ENCODE data around the gene VPS37C. TPM values are rescaled to one million over a fixed set of nuclear protein-coding genes. Genes with fewer than 3 reads are reported as not detected.

Gene VPS37C
- total RNA-seq, 1 experiment from 2014 or later, result 29.0 TPM

DNA sequence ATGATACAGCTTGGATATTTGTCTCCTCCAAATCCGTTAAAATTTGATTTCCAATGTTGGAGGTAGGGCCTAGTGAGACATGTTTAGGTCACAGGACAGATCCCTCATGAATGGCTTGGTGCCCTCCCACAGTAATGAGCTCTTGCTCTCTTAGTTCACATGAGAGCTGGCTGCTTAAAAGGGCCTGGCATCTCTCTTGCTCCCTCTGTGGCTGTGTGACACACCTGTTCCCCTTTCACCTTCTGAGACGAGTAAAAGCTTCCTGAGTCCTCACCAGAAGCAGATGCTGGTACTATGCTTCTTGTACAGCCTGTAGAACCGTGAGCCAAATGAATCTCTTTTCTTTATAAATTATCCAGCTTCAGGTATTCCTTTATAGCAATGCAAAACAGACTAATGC is 3.5 kb downstream of the VPS37C start:
- Histone ChIP-seq H3K4me2 (peak overlapping the region; percentile 81), H3F3A (ENCODE audit: insufficient read depth, low read depth) (peaks cover 63% of the 10 kb centered on the region), H2AFZ (no peak overlapping the region), H3K4me3 (peak overlapping the region; percentile 43; the same call in 1 of the 2 replicates), H3K9me3 (ENCODE audit: insufficient read depth, low read depth) (peaks cover 25% of the 10 kb centered on the region), H3K9me2 (ENCODE audit: insufficient read depth) (no peaks in the 10 kb centered on the region), H3K27ac (peak overlapping the region; percentile 85), H3K36me3 (ENCODE audit: low read depth) (peaks cover 35% of the 10 kb centered on the region), H4K20me1 (ENCODE audit: insufficient read depth) (no peaks in the 10 kb centered on the region), H3K27me3 (ENCODE audit: insufficient read depth, low read depth) (no peaks in the 10 kb centered on the region), H3K4me1 (replicated peaks; ENCODE audit: insufficient read depth) (peaks cover 79% of the 10 kb centered on the region), H3K79me2 (ENCODE audit: low read depth) (peaks cover 63% of the 10 kb centered on the region)
- ChIA-PET CTCF (interaction anchor here (0.6 to 0.7 kb wide), 2 partner anchors 189 to 283 kb away, joined by 3 read pairs; no protein-coding TSS in a partner anchor), POLR2A (ENCODE audit: unreplicated experiment) (interaction anchor here (0.6 kb wide), 2 partner anchors 11 to 204 kb away, joined by 3 to 6 read pairs; partner anchors contain the start of genes CYB561A3 and TMEM138)
- intact Hi-C loops (cut with micrococcal nuclease; ENCODE audit: unreplicated experiment), result loop anchor here (1.0 kb wide), 1 partner anchor 7 kb away; no protein-coding TSS in a partner anchor
- DNase-seq, result peak in 1 of 2 experiments; percentile 64
- TF ChIP-seq, protein P1, sequence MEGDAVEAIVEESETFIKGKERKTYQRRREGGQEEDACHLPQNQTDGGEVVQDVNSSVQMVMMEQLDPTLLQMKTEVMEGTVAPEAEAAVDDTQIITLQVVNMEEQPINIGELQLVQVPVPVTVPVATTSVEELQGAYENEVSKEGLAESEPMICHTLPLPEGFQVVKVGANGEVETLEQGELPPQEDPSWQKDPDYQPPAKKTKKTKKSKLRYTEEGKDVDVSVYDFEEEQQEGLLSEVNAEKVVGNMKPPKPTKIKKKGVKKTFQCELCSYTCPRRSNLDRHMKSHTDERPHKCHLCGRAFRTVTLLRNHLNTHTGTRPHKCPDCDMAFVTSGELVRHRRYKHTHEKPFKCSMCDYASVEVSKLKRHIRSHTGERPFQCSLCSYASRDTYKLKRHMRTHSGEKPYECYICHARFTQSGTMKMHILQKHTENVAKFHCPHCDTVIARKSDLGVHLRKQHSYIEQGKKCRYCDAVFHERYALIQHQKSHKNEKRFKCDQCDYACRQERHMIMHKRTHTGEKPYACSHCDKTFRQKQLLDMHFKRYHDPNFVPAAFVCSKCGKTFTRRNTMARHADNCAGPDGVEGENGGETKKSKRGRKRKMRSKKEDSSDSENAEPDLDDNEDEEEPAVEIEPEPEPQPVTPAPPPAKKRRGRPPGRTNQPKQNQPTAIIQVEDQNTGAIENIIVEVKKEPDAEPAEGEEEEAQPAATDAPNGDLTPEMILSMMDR (conservative IDR thresholded peaks at IDR 0.05), result no peak
- TF ChIP-seq EZH2 (IDR thresholded peaks at IDR 0.05; ENCODE audit: low read depth), result no peak
- no TSS peak for BruUV-seq (replicated peaks)

DNA sequence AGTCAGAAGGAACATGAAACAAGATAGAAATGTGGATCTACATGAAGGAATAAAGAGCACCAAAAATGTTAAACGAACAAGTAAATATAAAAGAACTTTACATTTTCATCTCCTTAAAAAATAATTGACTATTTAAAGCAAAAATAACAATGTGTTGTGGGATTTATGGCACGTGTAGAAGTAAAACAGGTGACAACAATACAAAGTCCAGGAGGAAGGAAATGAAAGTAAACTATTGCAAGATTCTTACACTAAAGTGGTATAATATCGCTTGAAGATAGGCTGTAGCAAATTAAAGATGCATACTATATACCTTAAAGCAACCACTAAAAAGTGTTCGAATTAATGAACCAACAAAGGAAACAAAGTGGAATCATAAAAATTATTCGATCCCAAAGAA is 5.5 kb downstream of the VPS37C start:
- ChIA-PET CTCF (no interaction called here), POLR2A (ENCODE audit: unreplicated experiment) (no interaction called here)
- H3F3A ChIP-seq (ENCODE audit: insufficient read depth, low read depth), result peaks cover 74% of the 10 kb centered on the region
- peaks cover 25% of the 10 kb centered on the region for H3K9me3 ChIP-seq (ENCODE audit: insufficient read depth, low read depth)
- no peaks in the 10 kb centered on the region for H4K20me1 ChIP-seq (ENCODE audit: insufficient read depth)
- no peak overlapping the region for H2AFZ ChIP-seq
- no peak for DNase-seq
- TF ChIP-seq, protein P1 (conservative IDR thresholded peaks at IDR 0.05), result no peak
- TF ChIP-seq EZH2 (IDR thresholded peaks at IDR 0.05; ENCODE audit: low read depth), result no peak
- H3K4me2 ChIP-seq, result no peak overlapping the region
- BruUV-seq (replicated peaks), result no TSS peak
- peaks cover 88% of the 10 kb centered on the region for H3K4me1 ChIP-seq (replicated peaks; ENCODE audit: insufficient read depth)
- no peak overlapping the region for H3K27ac ChIP-seq
- H3K79me2 ChIP-seq (ENCODE audit: low read depth), result peaks cover 81% of the 10 kb centered on the region
- no peaks in the 10 kb centered on the region for H3K27me3 ChIP-seq (ENCODE audit: insufficient read depth, low read depth)
- intact Hi-C loops (cut with micrococcal nuclease; ENCODE audit: unreplicated experiment), result no loop called here
- H3K9me2 ChIP-seq (ENCODE audit: insufficient read depth), result no peaks in the 10 kb centered on the region
- H3K4me3 ChIP-seq, result 0 out of 2 replicates have a peak overlapping the region, but pooled peaks have one; percentile 1
- peaks cover 35% of the 10 kb centered on the region for H3K36me3 ChIP-seq (ENCODE audit: low read depth)

DNA sequence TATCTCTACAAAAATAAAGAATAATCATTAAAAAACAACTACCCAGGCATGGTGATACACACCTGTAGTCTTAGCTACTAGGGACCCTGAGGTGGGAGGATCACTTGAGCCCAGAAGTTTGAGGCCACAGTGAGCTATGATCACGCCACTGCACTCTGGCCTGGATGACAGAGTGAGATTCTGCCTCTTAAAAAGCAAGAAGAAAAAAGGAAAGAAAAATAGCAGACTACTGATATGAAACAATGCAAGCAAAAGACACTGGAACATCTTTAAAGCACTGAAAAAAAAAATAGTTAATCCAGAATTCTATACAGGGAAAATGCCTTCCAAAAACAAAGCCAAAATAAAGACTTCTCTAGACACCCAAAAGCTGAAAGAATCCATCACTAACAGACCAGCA is 5.9 kb downstream of the VPS37C start:
- intact Hi-C loops (cut with micrococcal nuclease; ENCODE audit: unreplicated experiment), result no loop called here
- no TSS peak for BruUV-seq (replicated peaks)
- CTCF ChIA-PET, result interaction anchor here (0.7 kb wide), 1 partner anchor 292 kb away, joined by 3 read pairs; no protein-coding TSS in a partner anchor

More for the DNA sequence above, 5.9 kb downstream of the VPS37C start:
- peaks cover 73% of the 10 kb centered on the region for H3F3A ChIP-seq (ENCODE audit: insufficient read depth, low read depth)
- H4K20me1 ChIP-seq (ENCODE audit: insufficient read depth), result no peaks in the 10 kb centered on the region
- no peak overlapping the region for H3K27ac ChIP-seq
- no peak for DNase-seq
- peaks cover 88% of the 10 kb centered on the region for H3K4me1 ChIP-seq (replicated peaks; ENCODE audit: insufficient read depth)
- H3K79me2 ChIP-seq (ENCODE audit: low read depth), result peaks cover 81% of the 10 kb centered on the region
- POLR2A ChIA-PET (ENCODE audit: unreplicated experiment), result no interaction called here
- H3K9me2 ChIP-seq (ENCODE audit: insufficient read depth), result no peaks in the 10 kb centered on the region
- no peak for TF ChIP-seq EZH2 (IDR thresholded peaks at IDR 0.05; ENCODE audit: low read depth)
- TF ChIP-seq, protein P1 (conservative IDR thresholded peaks at IDR 0.05), result no peak
- H3K9me3 ChIP-seq (ENCODE audit: insufficient read depth, low read depth), result peaks cover 25% of the 10 kb centered on the region
- no peak overlapping the region for H3K4me2 ChIP-seq
- peaks cover 35% of the 10 kb centered on the region for H3K36me3 ChIP-seq (ENCODE audit: low read depth)
- no peaks in the 10 kb centered on the region for H3K27me3 ChIP-seq (ENCODE audit: insufficient read depth, low read depth)
- 0 out of 2 replicates have a peak overlapping the region, but pooled peaks have one; percentile 1 for H3K4me3 ChIP-seq
- no peak overlapping the region for H2AFZ ChIP-seq

Measured in PC-9 (cell line).